ENCODE data around the gene NAA25.
A peak's percentile ranks its signal among the peaks of the same experiment; 100 is the strongest.

The NAA25 gene

GRCh38 chr12:112007945-112008344 lies 100.6 kb downstream of the NAA25 start:
- TF ChIP-seq ZC3H10 (CRISPR knock-in tag; IDR thresholded peaks at IDR 0.05) (no peak), BACH2 (CRISPR knock-in tag; IDR thresholded peaks at IDR 0.05; ENCODE audit: borderline replicate concordance) (no peak), ZNF8 (CRISPR knock-in tag; IDR thresholded peaks at IDR 0.05) (no peak), ZFP30 (CRISPR knock-in tag; IDR thresholded peaks at IDR 0.05) (no peak), CREB5 (CRISPR knock-in tag; IDR thresholded peaks at IDR 0.05; ENCODE audit: low read depth) (no peak), PATZ1 (CRISPR knock-in tag; IDR thresholded peaks at IDR 0.05; ENCODE audit: borderline replicate concordance) (no peak), SNAI2 (CRISPR knock-in tag; IDR thresholded peaks at IDR 0.05) (no peak), TOX (CRISPR knock-in tag; IDR thresholded peaks at IDR 0.05; ENCODE audit: borderline replicate concordance) (no peak)
- ATAC-seq: no peak

GRCh38 chr12:112005419-112006395 lies 102.9 kb downstream of the NAA25 start:
- peak; percentile 74 for ATAC-seq
- TF ChIP-seq ZFP3 (CRISPR knock-in tag; IDR thresholded peaks at IDR 0.05) (no peak), ZC3H10 (CRISPR knock-in tag; IDR thresholded peaks at IDR 0.05) (no peak), CSDC2 (CRISPR knock-in tag; IDR thresholded peaks at IDR 0.05) (no peak), GLIS3 (CRISPR knock-in tag; IDR thresholded peaks at IDR 0.05) (no peak), RARB (CRISPR knock-in tag; IDR thresholded peaks at IDR 0.05) (no peak), OSR1 (CRISPR knock-in tag; IDR thresholded peaks at IDR 0.05) (no peak), ZNF8 (CRISPR knock-in tag; IDR thresholded peaks at IDR 0.05) (no peak), CSRNP3 (CRISPR knock-in tag; IDR thresholded peaks at IDR 0.05) (no peak), BACH2 (CRISPR knock-in tag; IDR thresholded peaks at IDR 0.05; ENCODE audit: borderline replicate concordance) (no peak), TSHZ2 (CRISPR knock-in tag; IDR thresholded peaks at IDR 0.05) (no peak), SNAI2 (CRISPR knock-in tag; IDR thresholded peaks at IDR 0.05) (no peak)

- ATAC-seq: no peak
- TF ChIP-seq TCF4 (CRISPR knock-in tag; IDR thresholded peaks at IDR 0.05; ENCODE audit: borderline replicate concordance) (no peak), ZNF8 (CRISPR knock-in tag; IDR thresholded peaks at IDR 0.05) (no peak), ESRRG (CRISPR knock-in tag; IDR thresholded peaks at IDR 0.05) (no peak), OSR1 (CRISPR knock-in tag; IDR thresholded peaks at IDR 0.05) (no peak), ARNTL (CRISPR knock-in tag; IDR thresholded peaks at IDR 0.05; ENCODE audit: borderline replicate concordance, low read depth) (no peak), BACH2 (CRISPR knock-in tag; IDR thresholded peaks at IDR 0.05; ENCODE audit: borderline replicate concordance) (no peak), ZC3H10 (CRISPR knock-in tag; IDR thresholded peaks at IDR 0.05) (no peak), TSHZ2 (CRISPR knock-in tag; IDR thresholded peaks at IDR 0.05) (no peak), ZNF70 (CRISPR knock-in tag; IDR thresholded peaks at IDR 0.05) (no peak), POU6F1 (CRISPR knock-in tag; IDR thresholded peaks at IDR 0.05; ENCODE audit: borderline replicate concordance, low read depth) (no peak), PPARA (CRISPR knock-in tag; IDR thresholded peaks at IDR 0.05; ENCODE audit: borderline replicate concordance) (no peak), TOX (CRISPR knock-in tag; IDR thresholded peaks at IDR 0.05; ENCODE audit: borderline replicate concordance) (no peak), CREB5 (CRISPR knock-in tag; IDR thresholded peaks at IDR 0.05; ENCODE audit: low read depth) (no peak)
Measured at GRCh38 chr12:112004041-112004440, 104.5 kb downstream of the NAA25 start.
